GM04504 (cell line): ENCODE data around the gene PC.
"Not testable (repeated sequence)": the region's sequence is repeated elsewhere in the genome, so short reads cannot be mapped to it uniquely, and the experiment has no call there.

ENCODE experiments used
- DNase-seq: peaks from one replicate; pipeline ENCODE4 v3.0.0-alpha.2; 2012; ENCODE audit warnings: low read depth

PC gene, protein sequence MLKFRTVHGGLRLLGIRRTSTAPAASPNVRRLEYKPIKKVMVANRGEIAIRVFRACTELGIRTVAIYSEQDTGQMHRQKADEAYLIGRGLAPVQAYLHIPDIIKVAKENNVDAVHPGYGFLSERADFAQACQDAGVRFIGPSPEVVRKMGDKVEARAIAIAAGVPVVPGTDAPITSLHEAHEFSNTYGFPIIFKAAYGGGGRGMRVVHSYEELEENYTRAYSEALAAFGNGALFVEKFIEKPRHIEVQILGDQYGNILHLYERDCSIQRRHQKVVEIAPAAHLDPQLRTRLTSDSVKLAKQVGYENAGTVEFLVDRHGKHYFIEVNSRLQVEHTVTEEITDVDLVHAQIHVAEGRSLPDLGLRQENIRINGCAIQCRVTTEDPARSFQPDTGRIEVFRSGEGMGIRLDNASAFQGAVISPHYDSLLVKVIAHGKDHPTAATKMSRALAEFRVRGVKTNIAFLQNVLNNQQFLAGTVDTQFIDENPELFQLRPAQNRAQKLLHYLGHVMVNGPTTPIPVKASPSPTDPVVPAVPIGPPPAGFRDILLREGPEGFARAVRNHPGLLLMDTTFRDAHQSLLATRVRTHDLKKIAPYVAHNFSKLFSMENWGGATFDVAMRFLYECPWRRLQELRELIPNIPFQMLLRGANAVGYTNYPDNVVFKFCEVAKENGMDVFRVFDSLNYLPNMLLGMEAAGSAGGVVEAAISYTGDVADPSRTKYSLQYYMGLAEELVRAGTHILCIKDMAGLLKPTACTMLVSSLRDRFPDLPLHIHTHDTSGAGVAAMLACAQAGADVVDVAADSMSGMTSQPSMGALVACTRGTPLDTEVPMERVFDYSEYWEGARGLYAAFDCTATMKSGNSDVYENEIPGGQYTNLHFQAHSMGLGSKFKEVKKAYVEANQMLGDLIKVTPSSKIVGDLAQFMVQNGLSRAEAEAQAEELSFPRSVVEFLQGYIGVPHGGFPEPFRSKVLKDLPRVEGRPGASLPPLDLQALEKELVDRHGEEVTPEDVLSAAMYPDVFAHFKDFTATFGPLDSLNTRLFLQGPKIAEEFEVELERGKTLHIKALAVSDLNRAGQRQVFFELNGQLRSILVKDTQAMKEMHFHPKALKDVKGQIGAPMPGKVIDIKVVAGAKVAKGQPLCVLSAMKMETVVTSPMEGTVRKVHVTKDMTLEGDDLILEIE

DNA sequence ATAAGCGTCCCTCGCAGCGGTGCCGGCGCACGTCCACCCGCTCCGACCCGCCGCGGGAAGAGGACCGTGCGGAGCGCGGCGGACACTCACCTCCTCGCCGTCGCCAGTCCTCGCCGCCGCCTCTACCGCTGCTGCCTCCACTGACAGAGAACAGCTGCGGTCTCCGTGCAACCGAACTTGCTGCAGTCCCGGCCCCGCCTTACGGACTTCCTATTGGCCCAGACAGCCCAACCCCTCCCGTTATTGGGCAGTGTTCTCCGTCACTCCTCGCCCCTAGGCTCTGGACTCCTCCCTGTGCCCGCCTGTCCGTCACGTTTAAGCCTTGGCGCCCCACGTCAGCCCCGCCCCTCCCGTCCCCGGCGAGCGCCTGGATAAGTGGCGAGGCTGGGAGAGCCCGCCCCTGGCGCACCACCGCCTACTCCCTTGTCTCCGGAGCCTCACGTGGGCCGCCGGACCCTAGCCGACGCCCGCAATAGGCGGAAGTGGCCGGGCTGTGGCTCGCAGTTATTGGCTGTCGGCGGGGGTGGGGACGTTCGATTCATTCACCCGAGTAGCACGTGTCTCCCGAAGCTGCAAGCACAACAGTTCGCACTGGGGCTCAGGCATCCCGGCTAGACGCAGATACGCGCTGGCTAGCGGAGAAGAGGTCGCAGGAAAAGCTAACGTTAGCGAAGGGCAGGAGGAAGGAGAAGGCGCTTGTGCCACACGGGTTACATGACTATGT is at the start of gene PC:
Gene PC (minus strand): TSS at position 152 of the 724 bp plus-strand sequence. CDS start 86,224 bp downstream, outside the sequence.
- peak; percentile 99 for DNase-seq

DNA sequence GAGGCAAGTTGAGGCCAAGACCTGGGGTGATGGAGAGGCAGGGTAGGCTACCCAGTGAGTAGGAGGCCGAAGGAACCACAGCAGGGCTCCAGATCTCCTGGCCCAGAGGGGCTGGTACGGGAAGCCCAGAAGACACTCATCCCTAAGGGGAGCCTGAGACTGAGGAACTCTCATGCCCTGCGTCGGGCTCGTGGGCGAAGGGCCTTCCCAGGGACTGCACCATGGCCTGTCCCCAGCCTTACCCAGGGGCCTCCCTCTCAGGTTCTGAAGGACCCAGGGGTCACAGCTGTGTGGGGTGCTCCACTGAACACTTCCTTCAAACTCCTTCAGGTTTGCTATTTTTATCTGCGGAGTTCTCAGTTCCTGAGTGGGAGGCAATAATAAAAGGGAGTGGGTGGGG is 48.9 kb upstream of the PC start:
- DNase-seq: no peak

DNA sequence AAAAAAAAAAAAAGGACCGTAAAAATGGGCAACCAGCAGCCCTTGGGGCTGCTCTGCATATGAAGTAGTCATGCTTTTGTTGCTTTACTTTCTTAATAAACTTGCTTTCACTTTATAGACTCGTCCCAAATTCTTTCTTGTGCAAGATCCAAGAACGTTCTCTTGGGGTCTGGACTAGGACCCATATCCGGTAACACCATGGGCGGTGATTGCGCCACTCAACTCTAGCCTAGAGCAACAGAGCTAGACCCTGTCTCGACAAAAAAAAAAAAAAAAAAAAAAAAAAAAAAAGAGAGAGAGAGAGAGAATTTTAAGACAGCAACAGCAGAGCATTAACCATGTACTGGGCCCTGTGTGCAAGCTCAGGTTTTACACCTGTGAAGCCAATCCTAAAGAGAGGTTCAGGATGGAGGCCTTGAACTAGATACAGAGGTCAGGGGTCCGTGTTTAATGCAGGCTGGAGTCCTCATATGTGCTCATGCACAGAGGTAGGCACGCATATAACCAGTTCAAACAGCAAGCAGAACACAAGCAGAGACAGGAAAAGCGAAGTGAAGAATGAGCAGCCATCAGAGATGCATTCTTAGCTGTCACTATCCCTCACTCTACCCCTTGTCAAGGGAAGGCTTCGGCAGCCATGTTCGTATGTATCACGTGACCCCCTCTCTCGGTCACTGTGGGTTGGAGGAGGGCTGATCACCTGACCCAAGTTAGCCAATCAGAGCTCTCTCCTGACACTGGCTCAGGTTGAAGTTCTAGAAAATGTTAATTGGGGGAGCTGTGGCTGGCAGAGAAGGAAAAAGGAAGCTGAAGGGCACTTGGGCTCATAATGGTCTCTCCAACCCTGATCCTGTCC is 48.1 kb upstream of the PC start:
- DNase-seq: no peak

DNA sequence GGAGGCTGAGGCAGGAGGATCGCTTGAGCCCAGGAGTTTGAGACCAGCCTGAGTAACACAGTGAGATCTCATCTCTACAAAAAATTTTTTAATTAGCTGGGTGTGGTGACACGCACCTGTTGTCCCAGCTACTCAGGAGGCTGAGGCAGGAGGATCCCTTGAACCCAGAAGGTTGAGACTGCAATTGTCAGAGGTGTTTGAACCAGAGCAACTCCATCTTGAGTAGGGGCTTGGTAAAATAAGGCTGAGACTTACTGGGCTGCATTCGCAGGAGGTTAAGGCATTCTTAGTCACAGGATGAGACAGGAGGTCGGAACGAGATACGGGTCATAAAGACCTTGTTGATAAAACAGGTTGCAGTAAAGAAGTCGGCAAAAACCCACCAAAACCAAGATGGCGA is 47.0 kb upstream of the PC start:
- DNase-seq: not testable (repeated sequence)

DNA sequence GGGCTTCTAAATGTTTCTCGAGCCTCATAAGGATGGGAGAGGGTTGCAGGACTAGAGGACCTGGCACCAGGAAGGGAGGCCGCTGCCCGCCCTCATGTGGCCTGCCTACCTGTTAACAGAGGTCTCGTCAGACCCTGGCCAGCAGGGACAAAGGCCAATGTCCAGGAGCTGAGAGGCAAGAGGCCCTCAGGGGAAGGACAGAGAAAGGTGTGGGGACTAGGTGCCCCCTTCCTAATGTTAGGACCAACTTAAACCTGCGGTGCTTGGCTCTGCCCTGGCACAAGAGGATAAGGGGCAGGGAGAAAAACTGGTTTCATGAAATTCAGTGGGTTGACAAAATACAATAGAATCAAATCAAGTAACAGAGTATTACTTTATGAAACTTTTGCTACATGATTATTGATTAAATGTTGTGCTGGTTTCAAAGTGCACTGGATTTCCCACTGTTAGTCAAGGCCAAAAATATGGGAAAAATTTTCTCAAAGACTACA is 44.8 kb upstream of the PC start:
- no peak for DNase-seq

DNA sequence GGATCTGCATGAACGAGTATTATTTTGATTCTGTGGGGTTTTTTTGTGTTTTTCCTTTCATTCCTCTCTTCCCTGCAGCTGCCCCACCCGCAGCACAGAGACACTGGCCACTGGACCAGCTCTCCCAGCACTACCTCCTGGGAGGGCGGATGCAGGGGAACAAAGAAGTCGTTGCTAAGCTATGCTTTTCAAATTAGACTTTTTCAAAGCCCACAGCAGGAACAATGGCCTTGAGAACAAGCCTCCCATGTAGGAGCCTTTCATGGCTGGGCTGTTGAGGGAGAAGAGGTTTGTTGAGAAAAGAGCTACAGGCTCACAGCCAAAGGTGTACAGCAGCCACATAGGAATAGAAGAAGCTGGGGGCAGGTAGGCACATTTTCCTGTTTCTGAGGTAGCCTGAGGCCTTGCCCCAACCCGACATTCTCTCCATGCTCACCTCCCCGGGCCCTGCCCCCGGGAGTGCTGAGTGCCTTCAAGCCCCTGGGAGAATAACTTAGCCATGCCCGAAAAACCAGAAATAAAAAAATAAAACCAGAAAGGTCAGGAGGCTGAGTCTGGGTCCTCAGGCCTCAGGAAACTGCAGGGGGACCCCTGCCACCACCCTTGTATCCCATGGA is 44.2 kb upstream of the PC start:
- DNase-seq: no peak

DNA sequence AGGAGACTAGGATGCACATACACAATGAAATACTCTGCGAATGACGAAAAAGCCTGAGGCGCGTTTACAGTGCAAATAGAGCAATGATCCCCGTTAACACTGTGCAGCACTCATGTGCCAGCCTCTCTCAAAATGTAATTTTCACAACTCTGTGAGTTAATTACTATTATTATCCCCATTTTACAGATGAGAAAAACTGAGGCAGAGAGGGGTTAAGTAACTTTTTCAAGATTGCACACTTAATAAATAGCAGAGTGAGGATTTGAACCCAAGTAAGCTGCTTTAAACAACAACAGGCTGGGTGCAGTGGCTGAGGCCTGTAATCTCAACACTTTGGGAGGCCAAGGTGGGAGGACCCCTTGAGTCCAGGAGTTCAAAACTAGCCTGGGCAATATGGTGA is 43.1 kb upstream of the PC start:
- no peak for DNase-seq

DNA sequence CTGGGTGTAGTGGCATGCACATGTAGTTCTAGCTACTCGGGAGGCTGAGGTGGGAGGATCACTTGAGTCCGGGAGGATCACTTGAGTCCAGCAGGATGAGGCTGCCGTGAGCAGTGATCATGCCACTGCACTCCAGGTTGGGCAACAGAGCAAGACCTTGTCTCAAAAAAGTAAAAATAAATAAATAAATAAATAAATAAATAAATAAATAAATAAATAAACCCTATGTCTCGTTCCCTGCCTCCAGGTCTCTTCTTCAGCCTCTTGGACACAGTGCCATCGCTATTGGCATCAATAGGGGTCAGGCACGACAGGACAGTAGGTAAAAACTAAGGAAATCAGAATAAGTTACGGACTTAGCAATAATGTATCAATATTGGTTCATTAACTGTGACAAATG is 41.4 kb upstream of the PC start:
- DNase-seq: no peak

DNA sequence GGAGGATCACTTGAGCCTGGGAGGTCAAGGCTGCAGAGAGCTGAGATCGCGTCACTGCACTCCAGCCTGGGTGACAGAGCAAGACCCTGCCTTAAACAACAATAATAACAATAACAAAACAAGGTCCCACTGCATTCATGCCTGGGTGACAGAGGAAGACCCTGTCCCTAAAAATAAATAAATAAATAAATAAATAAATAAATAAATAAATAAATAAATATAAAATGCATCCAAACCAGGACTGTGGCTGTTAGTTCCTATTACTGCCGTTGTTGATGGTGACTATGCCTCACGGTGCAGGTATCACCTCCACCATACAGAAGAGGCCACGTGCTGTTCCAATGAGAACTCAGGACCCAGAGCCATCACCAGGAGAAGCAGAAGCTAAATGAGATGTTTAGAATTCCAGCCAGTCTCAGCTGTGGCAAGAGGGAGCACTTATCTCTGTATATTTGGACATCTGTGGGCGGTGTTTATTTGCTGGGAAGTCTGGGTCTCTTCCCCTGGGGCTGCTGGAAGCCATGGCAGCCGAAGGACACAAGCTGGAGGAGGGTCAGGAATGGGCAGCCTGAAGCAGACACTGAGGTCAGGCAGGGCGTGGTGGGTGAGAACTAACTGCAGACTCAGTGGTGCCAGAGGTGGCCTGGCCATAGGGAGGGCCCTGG is 38.6 kb upstream of the PC start:
- DNase-seq: no peak

DNA sequence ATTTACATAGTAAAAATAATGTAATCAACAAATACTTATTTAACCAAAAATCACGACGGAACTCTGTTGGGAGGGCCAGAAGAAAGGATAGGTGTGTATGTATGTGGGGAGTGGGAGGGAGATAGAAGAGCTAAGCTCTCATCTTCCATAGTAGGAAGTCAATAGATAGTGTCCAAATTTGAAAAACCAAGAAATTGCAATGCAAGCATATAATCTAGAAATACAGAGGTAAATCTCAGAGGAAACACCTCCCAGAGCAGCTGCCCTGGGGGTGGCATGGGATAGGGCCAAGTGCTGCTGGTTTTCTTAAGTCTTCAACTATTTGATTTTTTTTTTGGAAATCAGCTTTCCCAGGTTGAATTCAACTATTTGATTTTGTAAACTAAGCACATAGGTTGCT is 33.9 kb upstream of the PC start:
- no peak for DNase-seq

DNA sequence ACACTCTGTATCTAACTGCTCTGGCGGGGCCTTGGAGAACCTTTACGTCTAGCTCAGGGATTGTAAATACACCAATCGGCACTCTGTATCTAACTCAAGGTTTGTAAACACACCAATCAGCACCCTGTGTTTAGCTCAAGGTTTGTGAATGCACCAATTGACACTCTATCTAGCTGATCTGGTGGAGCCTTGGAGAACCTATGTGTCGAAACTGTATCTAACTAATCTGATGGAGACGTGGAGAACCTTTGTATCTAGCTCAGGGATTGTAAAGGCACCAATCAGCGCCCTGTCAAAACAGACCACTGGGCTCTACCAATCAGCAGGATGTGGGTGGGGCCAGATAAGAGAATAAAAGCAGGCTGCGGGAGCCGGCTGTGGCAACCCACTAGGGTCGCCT is 31.2 kb upstream of the PC start:
- not testable (repeated sequence) for DNase-seq

DNA sequence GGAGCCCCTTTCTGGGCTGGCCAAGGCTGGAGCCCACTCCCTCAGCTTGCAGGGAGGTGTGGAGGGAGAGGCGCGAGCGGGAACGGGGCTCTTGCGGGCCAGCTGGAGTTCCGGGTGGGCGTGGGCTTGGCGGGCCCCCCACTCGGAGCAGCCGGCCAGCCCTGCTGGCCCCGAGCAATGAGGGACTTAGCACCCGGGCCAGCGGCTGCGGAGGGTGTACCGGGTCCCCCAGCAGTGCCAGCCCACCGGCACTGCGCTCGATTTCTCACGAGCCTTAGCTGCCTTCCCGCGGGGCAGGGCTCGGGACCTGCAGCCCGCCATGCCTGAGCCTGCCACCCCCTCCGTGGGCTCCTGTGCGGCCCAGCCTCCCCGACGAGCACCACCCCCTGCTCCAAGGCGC is 30.6 kb upstream of the PC start:
- DNase-seq: not testable (repeated sequence)

DNA sequence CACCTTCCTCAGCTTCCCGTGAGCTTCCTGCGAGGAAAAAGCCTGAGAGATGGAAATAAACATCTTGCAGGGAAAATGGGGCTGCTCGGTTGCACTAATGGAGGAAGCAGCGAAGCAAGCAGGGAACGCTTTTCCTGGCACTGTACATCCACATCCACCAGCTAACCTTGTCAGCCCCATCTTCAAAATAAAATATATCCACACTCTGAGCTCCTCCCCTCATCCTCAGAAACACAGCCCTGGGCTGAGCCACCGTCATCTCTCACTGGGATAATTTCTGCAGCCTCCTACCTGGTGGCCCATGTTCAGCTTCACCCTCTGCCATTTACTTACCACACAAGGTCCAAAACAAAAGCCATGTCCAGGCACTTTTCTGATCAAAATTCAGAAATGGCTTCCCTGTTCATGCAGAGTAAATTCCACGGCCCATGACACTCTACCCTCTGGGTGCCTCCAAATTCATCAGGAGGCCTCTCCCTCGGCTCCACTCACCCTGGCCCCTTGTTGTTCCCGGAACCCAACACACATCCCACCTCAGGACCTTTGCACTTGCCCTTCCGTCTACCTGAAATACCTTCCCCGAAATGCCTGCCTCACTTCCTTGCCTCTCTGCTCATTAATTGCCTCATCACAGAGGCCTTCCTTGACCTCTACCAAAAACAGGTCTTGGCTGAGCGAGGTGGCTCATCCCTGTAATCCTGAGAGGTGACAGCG is 29.9 kb upstream of the PC start:
- DNase-seq: no peak

DNA sequence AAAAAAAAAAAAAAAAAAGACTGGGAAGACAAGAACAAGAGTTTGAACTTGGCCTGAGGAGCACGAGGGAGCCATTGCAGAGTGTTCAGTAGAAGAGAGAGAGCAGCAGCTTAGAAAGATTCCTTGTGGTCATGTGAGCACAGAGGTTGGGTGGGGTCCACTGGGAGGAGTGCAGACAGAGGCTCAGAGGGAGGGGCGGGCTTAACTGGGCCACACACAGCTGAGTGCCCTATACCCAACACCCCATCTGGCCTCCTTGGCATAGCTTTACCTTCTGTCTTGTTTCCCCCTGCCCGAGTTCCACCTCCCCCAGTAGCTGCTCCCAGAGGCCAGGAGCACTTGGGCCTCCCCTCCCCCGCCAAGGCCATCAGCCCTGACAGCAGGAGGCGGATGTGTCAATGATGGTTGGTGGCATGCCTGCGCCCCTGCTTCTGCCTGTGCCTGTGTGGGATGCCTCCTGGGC is 29.0 kb upstream of the PC start:
- no peak for DNase-seq

DNA sequence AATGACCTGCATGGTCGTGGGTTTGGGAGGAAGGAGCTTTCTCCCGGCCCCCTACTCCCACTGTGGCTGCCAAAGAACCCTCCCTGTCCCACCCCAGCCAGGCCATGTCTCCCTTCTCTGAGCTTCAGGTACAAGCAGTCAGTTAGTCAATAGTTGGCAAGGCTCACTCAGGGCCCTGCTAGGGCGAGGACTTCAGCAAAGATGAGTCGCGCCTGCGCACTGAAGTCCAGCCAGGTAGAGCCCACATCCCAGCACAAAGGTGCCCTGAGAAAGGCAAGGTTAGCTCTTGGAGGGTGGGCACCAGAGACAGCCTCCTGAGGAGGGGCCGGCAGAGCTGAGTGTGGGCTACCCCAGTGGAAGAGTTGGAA is 28.0 kb upstream of the PC start:
- no peak for DNase-seq

DNA sequence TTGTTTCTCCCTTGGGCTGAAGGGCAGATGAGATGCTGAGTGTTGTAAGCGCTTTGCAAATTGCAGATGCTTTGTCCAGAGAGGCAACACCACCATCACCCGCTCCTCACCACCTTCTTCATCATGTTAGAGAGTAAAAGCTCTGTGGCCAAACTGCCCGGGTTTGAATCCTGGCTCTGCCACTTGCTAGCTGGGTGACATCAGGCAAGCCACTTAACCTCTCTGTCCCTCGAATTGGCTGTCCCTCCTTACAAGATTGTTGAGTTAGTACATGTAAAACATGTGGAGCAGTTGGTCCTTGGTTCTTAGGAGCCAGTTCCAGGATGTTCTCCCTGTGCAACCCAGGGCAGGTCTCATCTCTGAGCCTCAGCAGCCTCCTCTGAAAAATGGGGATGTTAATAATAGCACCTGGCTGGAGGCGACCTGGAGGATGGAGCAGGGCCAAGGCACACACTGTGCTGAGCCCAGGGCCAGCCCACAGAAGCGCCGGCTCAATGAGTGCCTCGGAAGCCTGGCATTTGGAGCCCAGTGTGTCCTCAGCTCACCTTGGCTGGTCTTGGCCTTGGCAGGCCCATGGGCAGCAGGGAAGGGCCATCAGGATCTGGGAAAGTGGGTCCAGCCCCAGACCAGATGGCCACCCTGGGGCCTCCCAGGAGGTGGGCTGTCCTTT is 27.5 kb upstream of the PC start:
- no peak for DNase-seq

DNA sequence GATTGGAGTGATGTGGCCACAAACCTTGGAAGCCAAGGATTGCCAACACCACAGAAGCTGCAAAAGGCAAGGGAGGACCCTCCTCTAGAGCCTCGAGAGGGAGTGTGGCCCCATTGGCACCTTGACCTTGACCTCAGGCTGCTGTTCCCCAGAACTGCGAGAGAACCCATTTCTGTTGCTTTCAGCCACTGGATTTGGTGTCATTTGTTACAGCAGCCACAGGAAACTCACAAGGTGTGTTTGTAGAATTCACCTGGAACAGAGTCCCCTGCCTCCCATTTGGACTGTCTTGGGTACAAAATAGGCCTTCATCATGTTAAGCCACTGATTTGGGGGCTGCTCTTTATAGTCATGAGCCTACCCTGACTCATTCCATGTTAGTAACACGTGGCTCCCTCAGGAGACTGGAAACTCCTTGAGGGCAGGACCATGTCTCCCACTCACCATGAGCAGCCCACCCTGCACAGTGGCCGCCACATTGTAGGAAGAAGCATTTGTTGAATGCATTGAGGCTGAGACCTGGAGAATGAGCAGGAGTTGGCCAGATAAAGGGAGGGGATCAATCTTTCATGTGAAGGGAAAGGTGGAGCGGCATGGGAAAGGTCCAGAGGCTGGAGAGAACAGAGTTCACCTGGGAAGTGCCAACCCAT is 25.2 kb upstream of the PC start:
- no peak for DNase-seq

DNA sequence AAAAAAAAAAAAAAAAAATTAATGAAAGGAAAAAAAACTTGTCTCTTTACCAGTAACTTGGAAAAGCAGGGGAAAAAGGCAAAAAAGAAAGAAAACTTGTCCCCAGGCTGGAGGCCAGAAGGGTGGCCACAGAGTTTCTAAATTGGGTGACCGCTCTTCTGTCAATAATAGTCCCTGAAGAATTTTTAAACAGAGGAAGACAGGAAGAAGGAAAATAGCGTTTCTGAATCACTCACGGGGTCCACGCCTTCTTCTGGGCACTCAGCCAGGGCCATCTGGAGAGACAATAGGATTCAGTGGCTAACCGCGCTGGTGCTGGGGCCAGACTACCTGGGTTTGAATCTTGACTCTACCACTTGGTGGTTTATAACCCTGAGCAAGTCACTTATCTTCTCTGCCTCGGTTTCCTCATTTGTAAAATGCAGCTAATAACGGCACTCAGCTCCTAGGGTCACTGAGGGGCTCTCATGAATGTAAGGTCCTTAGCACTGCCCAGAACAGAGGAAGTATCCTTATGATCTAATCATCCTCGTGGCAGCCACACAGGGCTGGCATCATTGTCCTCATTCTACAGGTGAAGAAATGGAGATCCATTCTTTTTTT is 23.9 kb upstream of the PC start:
- peak; percentile 91 for DNase-seq
